ENCODE measurements around the gene OR13H1. TPM values are rescaled to one million over a fixed set of nuclear protein-coding genes. Genes with fewer than 3 reads are reported as not detected.
"Not testable (repeated sequence)": the region's sequence is repeated elsewhere in the genome, so short reads cannot be mapped to it uniquely, and the experiment has no call there.

The OR13H1 gene, protein sequence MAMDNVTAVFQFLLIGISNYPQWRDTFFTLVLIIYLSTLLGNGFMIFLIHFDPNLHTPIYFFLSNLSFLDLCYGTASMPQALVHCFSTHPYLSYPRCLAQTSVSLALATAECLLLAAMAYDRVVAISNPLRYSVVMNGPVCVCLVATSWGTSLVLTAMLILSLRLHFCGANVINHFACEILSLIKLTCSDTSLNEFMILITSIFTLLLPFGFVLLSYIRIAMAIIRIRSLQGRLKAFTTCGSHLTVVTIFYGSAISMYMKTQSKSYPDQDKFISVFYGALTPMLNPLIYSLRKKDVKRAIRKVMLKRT
- not detected for total RNA-seq
- long read RNA-seq, result 0 reads

DNA sequence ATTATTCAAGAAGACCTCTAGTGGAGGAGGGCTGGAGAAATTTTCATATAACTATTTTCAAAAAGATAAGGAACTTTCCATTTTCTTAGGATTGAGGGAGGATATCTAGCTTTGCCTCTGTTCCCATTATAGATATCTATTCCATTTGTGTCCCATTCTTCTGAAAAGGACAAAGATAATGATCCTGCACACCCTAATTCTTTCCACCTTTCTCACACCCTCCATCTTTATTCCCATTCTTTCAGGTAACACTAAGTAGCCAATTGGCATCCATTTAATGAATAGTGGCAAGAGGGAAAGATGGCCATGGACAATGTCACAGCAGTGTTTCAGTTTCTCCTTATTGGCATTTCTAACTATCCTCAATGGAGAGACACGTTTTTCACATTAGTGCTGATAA, at the start of gene OR13H1:
OR13H1 (plus strand) TSS at position 301 of the 400 bp plus-strand sequence; CDS start at position 301, 0 bp downstream.
- no peak for DNase-seq (ENCODE audit: low spot score)
- intact Hi-C loops (cut with DNase I), result no loop called here

DNA sequence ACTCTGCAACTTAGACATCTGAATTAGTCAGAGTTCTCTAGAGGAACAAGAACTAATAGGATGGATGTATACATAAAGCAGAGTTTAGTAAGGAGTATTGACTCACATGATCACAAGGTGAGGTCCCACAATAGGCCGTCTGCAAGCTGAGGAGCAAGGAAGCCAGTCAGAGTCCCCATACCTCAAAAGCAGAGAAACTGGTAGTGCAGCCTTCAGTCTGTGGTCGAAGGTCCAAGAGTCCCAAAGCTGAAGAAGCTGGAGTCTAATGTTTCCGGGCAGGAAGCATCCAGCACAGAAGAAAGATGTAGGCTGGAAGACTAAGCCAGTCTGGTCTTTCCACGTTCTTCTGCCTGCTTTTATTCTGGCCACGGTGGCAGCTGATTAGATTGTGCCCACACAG, 42.3 kb upstream of the OR13H1 start:
- intact Hi-C loops (cut with DNase I), result not testable (repeated sequence)

DNA sequence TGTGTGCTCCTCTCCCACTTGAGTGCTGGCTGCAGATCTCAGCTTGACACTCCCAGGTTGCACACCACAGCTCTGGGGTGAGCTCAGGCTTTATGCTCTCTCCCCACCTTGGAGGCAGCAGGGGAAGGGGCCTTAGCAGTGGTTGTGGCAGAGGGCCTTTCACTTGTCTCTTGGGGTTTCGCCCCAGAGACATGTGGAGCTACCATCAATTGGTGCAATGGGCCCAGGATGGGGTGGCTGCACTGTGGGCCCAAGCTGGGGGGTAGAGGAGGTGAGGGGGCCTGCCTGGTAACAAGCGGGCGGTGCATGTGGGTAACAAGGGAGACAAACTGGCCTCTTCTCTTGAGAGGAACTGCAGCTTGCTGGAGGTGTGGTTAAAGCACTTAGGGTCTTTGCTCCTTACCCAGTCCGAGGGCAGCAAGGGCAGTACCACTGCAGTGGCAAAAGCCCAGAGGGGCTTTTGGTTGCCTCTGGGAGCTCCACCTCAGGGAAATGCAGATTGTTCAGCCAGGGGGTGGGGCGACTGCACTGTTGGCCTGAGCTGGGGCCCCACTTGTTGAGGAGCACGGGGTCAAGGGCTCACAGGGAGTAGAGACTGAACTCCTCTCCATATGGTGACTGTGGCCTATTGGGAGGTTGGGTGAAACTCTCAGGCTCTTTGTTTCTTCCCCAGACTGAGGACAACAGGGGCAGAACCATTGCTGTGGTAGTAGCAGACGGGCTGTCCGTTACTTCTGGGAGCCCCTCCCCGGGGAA, 30.5 kb upstream of the OR13H1 start:
- DNase-seq (ENCODE audit: low spot score), result no peak
- intact Hi-C loops (cut with DNase I), result no loop called here

More for the DNA sequence above, 42.3 kb upstream of the OR13H1 start:
- not testable (repeated sequence) for DNase-seq (ENCODE audit: low spot score)

DNA sequence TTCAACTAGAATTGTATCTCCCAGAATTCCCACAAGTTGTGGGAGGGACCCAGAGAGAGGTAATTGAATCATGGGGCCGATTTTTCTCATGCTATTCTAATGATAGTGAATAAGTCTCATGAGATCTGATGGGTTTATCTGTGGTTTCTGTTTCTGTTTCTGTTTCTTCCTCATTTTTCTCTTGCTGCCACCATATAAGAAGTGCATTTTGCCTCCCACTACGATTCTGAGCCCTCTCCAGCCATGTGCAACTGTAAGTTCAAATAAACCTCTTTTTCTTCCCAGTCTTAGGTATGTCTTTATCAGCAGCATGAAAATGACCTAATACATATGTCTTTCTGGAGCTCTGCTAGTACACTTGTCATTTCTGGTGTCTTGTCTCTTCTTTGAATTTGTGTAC, 22.1 kb upstream of the OR13H1 start:
- intact Hi-C loops (cut with DNase I), result no loop called here
- DNase-seq (ENCODE audit: low spot score), result no peak

DNA sequence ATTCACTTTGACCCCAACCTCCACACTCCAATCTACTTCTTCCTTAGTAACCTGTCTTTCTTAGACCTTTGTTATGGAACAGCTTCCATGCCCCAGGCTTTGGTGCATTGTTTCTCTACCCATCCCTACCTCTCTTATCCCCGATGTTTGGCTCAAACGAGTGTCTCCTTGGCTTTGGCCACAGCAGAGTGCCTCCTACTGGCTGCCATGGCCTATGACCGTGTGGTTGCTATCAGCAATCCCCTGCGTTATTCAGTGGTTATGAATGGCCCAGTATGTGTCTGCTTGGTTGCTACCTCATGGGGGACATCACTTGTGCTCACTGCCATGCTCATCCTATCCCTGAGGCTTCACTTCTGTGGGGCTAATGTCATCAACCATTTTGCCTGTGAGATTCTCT, 344 bp downstream of the OR13H1 start:
- intact Hi-C loops (cut with DNase I), result no loop called here
- DNase-seq (ENCODE audit: low spot score), result no peak

DNA sequence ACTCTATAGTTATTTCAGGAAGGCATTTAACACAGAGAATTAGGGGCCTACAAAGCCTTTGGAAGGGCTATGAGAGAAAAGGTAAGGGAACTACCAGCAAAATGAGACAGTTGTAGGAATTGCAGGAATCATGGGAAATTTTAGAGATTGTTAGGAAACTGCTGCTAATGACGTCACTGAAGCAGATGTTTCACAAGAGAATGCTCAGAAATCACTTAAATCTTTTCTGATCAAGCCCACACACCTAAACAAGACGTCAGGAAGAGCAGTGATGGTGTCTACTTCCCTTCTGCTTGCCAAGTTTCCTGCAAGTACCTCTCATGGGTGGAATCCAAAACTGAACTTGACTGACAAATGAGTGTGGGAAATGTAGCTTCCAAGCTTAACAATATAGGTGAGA, 5.1 kb downstream of the OR13H1 start:
- no peak for DNase-seq (ENCODE audit: low spot score)
- intact Hi-C loops (cut with DNase I), result no loop called here

DNA sequence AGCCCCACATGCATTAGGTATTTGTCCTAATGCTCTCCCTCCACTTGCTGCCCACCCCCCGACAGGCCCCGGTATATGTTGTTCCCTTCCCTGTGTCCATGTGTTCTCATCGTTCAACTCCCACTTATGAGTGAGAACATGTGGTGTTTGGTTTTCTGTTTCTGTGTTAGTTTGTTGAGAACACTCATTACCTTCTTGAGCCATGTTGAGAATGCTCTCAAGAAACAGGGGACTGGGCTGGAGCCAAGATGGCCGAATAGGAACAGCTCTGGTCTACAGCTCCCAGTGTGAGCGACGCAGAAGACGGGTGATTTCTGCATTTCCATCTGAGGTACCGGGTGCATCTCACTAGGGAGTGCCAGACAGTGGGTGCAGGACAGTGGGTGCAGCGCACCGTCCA, 8.6 kb downstream of the OR13H1 start:
- intact Hi-C loops (cut with DNase I), result not testable (repeated sequence)

DNA sequence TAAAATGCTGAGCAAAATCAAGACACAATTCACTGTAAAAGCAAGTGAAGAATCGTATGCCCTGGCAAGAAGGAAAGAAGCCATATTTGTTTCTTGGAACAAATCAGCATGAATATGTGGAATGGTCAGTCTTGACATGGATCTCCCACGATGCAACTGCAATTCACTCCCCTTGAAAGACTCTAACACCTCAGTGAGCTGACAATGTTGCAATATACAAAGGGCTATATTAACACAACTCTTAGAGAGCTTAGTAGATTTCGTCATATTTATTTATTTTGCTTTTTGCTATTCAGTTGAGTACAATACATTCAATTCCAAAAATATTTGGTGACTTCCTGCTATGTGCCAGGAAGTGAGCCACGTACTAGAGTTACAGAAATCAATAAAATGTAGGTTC, 14.7 kb downstream of the OR13H1 start:
- intact Hi-C loops (cut with DNase I), result no loop called here
- DNase-seq (ENCODE audit: low spot score), result no peak

More for the DNA sequence above, 8.6 kb downstream of the OR13H1 start:
- not testable (repeated sequence) for DNase-seq (ENCODE audit: low spot score)

DNA sequence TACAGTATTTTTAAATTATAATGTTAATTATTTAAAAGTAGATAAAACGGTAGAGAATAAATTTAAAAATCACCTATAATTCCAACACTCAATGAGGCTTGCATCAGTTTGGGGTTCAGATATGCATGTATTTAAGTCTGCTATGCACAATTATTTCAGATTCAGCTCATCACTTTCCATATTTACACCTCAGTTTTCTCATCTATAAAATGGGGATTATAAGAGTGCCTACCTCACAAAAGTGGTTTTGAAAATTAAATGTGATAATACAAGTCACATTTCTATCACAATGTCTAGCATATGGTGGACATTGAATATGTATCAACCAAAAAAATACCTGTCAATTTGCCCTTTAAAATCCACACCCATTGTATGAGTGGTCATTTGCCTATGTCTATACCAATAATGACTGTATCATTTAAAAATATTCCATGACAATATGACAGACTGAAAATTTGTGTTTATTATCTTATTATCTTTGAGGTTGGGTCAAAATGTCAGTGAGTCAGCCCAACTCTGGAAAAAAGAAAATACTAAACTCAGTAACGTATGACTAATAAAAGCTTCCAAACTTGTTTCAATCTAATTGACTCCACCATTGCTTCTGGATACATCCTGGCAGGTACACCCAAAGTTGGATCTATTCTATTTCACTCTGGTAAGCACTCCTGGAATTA, 20.8 kb downstream of the OR13H1 start:
- intact Hi-C loops (cut with DNase I), result no loop called here
- no peak for DNase-seq (ENCODE audit: low spot score)

DNA sequence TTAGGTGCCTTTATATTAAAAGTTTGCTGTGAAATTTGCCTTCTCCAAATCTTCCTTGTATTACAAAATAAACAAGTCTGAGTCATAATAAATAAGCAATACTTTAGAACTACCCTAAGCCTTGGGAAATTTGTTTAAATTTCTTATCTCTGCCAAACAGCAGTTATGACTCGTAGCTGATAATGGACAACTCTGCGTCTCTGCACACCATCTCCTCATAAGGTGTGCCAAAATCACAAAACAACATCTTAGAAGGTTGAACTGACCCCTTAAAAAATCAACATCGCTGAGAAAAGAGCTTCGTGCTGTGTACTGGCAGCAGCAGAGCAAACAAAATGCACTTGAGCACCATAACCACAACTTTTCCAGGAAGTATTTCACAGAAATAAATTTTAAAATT, 22.0 kb downstream of the OR13H1 start:
- no peak for DNase-seq (ENCODE audit: low spot score)
- intact Hi-C loops (cut with DNase I), result no loop called here

DNA sequence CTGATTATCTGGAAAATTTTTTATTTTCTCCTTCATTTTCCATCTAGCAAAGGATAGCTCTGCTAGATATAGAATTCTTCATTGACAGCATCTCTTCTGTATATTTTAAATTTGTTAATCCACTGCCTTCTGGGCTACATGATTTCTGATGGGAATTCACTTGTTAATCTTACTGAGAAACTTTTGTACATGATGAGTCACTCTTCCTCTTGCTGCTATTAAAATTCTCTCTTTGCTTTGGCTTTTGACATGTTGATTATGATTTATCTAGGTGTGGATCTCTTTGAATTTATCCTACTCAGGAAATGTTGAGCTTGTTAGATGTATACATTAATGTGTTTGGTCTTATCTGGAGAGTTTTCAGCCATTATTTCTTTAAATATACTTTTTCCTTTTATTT, 27.5 kb downstream of the OR13H1 start:
- intact Hi-C loops (cut with DNase I), result no loop called here

DNA sequence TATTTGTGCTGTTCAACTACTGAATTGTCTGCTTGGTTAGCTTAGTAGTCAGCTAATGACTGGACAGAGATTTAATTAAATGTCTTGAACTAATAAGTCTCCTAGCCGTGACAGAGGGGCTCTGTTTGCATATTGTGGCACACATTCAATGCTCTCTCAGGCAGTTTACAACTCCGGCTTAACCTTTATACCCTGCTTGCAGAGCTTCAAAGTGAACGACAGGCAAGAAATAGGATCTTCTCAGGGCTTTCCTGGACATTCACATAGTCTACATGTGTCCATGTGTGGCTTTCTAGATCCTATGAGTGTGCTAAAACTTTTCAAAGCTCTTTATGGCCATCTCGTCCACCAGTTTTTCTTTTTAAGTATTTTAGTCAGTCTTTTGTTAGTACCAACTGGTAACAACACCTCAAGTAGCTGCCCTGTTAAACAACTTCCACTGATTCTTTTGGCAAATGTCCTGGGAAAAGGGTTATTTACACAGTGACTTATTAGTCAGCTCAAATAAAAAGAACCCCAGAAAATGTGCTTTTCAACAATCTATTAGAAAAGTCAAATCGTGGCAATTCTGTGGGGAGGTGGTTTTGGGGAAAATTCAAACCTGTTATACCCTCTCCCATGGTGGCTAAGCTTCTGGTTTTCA, 28.6 kb downstream of the OR13H1 start:
- no peak for DNase-seq (ENCODE audit: low spot score)
- intact Hi-C loops (cut with DNase I), result no loop called here

More for the DNA sequence above, 27.5 kb downstream of the OR13H1 start:
- no peak for DNase-seq (ENCODE audit: low spot score)

DNA sequence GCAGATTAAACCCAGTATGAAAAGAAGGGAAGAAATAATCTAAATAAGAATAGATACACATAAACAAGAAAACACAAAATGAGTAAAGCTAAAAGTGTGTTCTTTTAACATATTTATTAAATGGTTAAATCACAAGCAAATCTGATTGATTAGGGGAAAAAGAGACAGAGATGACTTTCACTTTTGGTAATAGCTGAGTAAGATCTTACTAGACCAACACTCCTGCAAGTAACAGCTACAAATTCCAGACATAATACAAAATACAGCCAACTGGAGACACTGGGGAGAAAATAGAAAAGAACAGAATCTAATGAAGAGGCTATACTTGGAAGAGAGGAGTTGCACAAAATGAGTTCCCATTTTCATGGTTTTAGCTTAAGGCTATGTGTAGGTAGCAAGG, 33.5 kb downstream of the OR13H1 start:
- intact Hi-C loops (cut with DNase I), result no loop called here
- no peak for DNase-seq (ENCODE audit: low spot score)

DNA sequence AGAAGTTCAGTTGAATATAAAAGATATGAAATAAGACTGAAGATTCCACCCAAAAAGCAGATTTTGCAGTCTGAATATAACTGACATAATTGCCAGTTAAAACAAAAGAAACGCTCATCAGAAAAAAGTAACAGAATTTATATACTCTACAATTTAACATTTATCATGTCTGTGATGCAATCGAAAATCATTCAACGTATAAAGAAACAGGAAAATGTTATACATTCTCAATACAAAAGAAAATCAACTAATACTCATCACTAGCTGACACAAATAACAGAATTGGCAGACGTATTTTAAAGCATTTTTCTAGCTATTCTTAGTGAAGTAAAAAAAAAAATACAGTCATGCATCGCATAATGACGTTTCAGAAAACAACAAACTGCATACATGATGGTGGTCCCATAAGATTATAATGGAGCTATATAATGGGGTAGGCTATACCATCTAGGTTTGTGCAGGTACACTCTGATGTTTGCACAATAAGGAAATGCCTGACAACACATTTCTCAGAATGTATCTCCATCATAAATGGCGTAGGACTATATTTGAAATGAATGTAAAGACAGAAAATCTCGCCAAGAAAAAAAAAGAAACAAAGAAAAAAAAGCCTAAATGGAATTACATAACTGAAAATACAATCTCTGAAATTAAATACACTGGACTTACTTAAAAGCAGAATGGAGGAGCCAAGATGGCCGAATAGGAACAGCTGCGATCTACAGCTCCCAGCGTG, 34.3 kb downstream of the OR13H1 start:
- intact Hi-C loops (cut with DNase I), result no loop called here
- no peak for DNase-seq (ENCODE audit: low spot score)

DNA sequence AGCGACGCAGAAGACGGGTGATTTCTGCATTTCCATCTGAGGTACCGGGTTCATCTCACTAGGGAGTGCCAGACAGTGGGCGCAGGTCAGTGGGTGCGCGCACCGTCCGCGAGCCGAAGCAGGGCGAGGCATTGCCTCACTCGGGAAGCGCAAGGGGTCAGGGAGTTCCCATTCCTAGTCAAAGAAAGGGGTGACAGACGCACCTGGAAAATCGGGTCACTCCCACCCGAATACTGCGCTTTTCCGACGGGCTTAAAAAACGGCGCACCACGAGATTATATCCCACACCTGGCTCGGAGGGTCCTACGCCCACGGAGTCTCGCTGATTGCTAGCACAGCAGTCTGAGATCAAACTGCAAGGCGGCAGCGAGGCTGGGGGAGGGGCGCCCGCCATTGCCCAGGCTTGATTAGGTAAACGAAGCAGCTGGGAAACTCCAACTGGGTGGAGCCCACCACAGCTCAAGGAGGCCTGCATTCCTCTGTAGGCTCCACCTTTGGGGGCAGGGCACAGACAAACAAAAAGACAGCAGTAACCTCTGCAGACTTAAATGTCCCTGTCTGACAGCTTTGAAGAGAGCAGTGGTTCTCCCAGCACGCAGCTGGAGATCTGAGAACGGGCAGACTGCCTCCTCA, 35.0 kb downstream of the OR13H1 start:
- DNase-seq (ENCODE audit: low spot score); intact Hi-C loops (cut with DNase I): not testable (repeated sequence)

DNA sequence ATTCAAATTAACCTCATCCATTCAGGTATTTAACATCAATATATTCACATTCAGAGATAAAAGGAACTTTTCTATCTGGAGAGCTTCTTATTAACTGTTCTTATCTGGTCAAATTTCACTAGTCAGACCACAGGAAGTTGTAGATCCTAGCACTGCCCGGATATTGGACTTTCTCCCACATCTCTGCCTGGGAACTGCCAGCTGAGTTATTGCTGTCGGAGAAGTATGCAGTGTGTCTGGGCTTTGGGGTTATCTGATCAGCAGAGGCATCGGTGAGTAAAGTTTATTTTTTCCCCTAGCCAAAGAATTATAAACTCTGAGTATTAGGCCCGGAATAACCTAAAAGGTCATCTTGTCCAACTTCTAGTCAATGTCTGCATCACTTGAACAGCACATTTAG, 45.1 kb downstream of the OR13H1 start:
- intact Hi-C loops (cut with DNase I), result no loop called here
- no peak for DNase-seq (ENCODE audit: low spot score)

Measured in cardiac septum (tissue), 1 donor.